ENCODE results near the gene TMEM201. TPM values are rescaled to one million over a fixed set of nuclear protein-coding genes. Genes with fewer than 3 reads are reported as not detected.

TMEM201 gene
- total RNA-seq = 9.9 and 17.2 TPM in 2 replicates

GRCh38 chr1:9588551-9589143 is at the start of gene TMEM201:
TSS of gene TMEM201 (plus strand) at chr1:9588911. CDS start at chr1:9588931, 20 bp downstream.
- Histone ChIP-seq H3K36me3 (ENCODE audit: control insufficient read depth, insufficient read depth, low read length) (no peaks in the 10 kb centered on the region), H3K27me3 (ENCODE audit: control insufficient read depth, insufficient read depth, low read length) (no peaks in the 10 kb centered on the region), H3K4me3 (ENCODE audit: low read depth, low read length) (peak within 1 kb of the TSS; percentile 53)
- TF ChIP-seq CTCF (IDR thresholded peaks at IDR 0.05; ENCODE audit: insufficient read depth, low read length, poor library complexity, severe bottlenecking) = peak; percentile 6
- DNase-seq (ENCODE audit: low read depth) = peak; percentile 49

GRCh38 chr1:9539165-9539828 is 49.4 kb upstream of the TMEM201 start, which contains the start of gene SLC25A33:
TSS of gene SLC25A33 (plus strand) at chr1:9539465. CDS start at chr1:9539692, 227 bp downstream.
- H3K36me3 ChIP-seq (ENCODE audit: control insufficient read depth, insufficient read depth, low read length) = no peaks in the 10 kb centered on the region
- peak; percentile 72 for DNase-seq (ENCODE audit: low read depth)
- peak within 1 kb of the TSS; percentile 67 for H3K4me3 ChIP-seq (ENCODE audit: low read depth, low read length)

GRCh38 chr1:9539829-9540550 is 48.7 kb upstream of the TMEM201 start:
- DNase-seq (ENCODE audit: low read depth) = no peak
- Histone ChIP-seq H3K27me3 (ENCODE audit: control insufficient read depth, insufficient read depth, low read length) (no peaks in the 10 kb centered on the region), H3K4me3 (ENCODE audit: low read depth, low read length) (peak overlapping the region; percentile 67), H3K36me3 (ENCODE audit: control insufficient read depth, insufficient read depth, low read length) (no peaks in the 10 kb centered on the region)
- no peak for TF ChIP-seq CTCF (IDR thresholded peaks at IDR 0.05; ENCODE audit: insufficient read depth, low read length, poor library complexity, severe bottlenecking)

More at GRCh38 chr1:9539165-9539828, 49.4 kb upstream of the TMEM201 start, which contains the start of gene SLC25A33:
- TF ChIP-seq CTCF (IDR thresholded peaks at IDR 0.05; ENCODE audit: insufficient read depth, low read length, poor library complexity, severe bottlenecking) = no peak
- no peaks in the 10 kb centered on the region for H3K27me3 ChIP-seq (ENCODE audit: control insufficient read depth, insufficient read depth, low read length)

- Histone ChIP-seq H3K27me3 (ENCODE audit: control insufficient read depth, insufficient read depth, low read length) (no peaks in the 10 kb centered on the region), H3K36me3 (ENCODE audit: control insufficient read depth, insufficient read depth, low read length) (no peaks in the 10 kb centered on the region), H3K4me3 (ENCODE audit: low read depth, low read length) (no peak overlapping the region)
- no peak for TF ChIP-seq CTCF (IDR thresholded peaks at IDR 0.05; ENCODE audit: insufficient read depth, low read length, poor library complexity, severe bottlenecking)
- DNase-seq (ENCODE audit: low read depth) = no peak
Measured at GRCh38 chr1:9542430-9542829, 46.3 kb upstream of the TMEM201 start.

GRCh38 chr1:9544926-9545325 is 43.8 kb upstream of the TMEM201 start:
- TF ChIP-seq CTCF (IDR thresholded peaks at IDR 0.05; ENCODE audit: insufficient read depth, low read length, poor library complexity, severe bottlenecking) = no peak
- H3K4me3 ChIP-seq (ENCODE audit: low read depth, low read length) = no peak overlapping the region
- H3K36me3 ChIP-seq (ENCODE audit: control insufficient read depth, insufficient read depth, low read length) = no peaks in the 10 kb centered on the region
- no peak for DNase-seq (ENCODE audit: low read depth)
- H3K27me3 ChIP-seq (ENCODE audit: control insufficient read depth, insufficient read depth, low read length) = no peaks in the 10 kb centered on the region
